GM18526 (cell line): Measurements from ENCODE around the gene CFAP92.

Source experiments
- POLR2A ChIP-seq: IDR thresholded peaks from 3 replicates; pipeline ENCODE4 v1.6.1; 2011; ENCODE audit not compliant: insufficient read length; ENCODE audit errors: extremely low read depth

CFAP92 gene

DNA sequence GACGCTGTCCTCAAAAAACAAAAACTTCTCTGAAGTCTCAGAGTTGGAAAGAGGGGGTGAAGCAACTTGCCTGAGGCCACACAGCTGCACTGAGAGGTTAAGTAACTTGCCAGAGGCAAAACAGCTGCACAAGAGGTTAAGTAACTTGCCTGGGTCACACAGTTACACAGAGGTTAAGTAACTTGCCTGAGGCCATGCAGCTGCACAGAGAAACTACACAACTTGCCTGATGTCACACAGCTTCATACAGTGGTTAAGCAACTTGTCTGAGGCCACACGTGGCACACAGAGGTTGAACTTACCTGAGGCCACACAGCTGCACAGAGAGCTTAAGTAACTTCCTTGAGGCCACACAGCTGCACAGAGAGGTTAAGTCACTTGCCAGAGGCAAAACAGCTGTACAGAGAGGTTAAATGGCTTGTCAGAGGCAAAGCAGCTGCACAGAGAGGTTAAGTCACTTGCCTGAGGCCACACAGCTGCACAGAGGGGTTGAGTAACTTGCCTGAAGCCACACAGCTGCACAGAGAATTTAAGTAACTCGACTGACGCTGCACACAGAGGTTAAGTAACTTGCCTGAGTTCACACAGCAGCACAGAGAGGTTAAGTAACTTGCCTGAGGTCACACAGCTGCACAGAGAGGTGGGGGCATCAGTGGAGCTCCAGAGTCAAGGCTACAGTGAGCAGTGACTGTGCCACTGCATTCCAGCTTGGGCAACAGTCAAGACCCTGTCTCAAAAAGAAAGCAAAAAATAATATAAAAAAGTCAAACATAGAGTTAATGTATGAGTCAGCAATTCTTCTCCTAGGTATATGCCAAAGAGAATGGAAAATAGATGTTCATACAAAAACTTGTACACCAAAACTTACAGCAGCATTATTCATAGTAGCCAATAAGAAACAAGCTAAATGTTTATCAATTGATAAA lies 126.4 kb downstream of the CFAP92 start:
- no peak for TF ChIP-seq POLR2A

DNA sequence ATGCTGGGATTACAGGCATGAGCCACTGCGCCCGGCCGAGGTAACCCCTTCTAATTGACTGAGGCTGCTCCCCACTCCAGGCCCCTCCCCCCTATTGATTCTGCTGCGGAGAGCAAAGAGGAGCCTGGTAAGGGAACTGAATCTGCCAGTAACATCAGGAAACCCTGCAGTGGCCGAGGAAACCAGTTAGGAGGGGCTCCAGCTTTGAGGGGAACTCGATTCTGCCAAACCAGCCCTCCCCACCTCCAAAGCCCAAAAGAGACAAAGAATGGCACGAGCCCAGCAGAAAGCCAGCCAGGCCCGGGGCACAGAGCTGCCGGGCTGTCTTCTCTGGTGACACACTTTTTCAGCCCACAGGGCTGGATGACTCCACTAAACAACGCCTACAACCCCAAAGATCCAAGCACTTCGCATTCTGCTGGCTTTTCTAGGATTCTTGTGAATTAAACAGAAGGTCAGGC lies 129.5 kb downstream of the CFAP92 start:
- TF ChIP-seq POLR2A = no peak

DNA sequence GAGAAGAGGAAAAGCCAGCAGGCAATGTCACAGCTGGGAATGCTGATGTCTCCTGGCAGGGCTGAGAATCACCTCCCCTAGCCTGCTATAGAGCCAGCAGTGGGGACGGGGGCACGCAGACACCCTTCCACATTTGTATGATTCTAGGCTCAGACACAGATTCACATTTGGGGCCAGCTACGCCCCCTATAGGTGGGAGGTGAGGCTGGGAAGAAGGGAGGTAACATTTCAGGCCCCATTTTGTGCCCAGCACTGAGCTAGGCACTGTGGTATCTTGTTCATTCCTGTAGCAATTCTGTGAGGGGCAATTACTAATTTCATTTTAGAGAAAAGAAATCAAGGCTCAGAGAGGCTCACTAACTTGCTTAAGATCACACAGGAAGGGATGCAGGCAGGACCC lies 130.3 kb downstream of the CFAP92 start:
- no peak for TF ChIP-seq POLR2A

DNA sequence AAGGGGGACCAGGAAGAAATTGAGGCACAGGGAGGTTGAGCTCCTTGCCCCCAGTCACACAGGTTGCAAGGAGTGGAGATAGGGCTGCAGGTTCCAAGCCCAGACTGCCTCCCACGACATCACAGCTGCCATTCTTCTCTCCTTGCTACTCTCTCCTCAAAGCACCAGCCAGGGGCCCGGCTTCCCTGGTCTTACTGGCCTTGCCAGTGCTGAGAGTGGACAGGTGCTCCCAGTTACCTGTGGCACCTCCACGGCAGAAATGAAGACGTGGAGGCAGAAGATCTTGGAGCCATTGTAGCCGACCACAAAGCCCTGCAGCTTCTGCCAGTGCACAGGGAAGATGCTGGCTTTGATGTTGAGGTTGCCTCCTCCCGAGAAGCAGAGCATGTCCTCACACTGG lies 132.4 kb downstream of the CFAP92 start:
- TF ChIP-seq POLR2A = no peak
